ENCODE results near the gene GGN.
"Not testable (repeated sequence)": the region's sequence is repeated elsewhere in the genome, so short reads cannot be mapped to it uniquely, and the experiment has no call there.

The GGN gene

DNA sequence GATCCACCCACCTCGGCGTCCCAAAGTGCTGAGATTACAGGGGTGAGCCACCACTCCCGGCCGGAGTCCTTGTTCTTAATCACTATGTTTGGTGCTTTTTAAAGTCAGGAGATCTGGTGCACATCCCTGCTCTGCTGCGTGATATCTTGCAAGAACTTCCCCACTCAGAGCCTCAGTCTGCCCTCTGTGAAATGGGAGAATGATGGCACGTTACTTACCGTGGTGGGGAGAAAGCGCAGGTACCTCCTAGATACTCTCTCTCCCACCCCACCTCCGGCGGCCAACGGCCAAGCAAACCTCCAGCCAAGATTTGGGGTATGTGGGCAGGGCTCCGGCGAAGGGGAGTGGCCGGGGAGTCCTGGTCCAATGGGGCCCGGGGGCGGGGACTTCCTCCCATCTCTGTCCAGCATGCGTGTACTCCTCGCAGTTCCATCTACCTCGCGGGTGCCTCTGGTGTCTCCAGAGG, 45.5 kb upstream of the GGN start, which contains the start of gene RYR1:
RYR1 (plus strand) TSS at position 424 of the 466 bp plus-strand sequence. CDS start 139 bp downstream, outside the sequence.
- DNase-seq (ENCODE audit: low read depth in 1 of 2, low spot score in 1 of 2), result peak in 1 of 2 experiments; percentile 7
- Histone ChIP-seq H3K27me3 (ENCODE audit: insufficient read depth, poor library complexity, severe bottlenecking) (peaks cover 2% of the 10 kb centered on the region), H3K4me3 (replicated peaks; ENCODE audit: insufficient read depth, low read length) (no peak within 1 kb of the TSS), H3K27ac (replicated peaks) (no peak within 1 kb of the TSS)
- TF ChIP-seq GABPA (IDR thresholded peaks at IDR 0.05; ENCODE audit: low read depth), result no peak
- TF ChIP-seq POLR2AphosphoS5 (IDR thresholded peaks at IDR 0.05; ENCODE audit: low read depth), result no peak
- TF ChIP-seq, protein P1, sequence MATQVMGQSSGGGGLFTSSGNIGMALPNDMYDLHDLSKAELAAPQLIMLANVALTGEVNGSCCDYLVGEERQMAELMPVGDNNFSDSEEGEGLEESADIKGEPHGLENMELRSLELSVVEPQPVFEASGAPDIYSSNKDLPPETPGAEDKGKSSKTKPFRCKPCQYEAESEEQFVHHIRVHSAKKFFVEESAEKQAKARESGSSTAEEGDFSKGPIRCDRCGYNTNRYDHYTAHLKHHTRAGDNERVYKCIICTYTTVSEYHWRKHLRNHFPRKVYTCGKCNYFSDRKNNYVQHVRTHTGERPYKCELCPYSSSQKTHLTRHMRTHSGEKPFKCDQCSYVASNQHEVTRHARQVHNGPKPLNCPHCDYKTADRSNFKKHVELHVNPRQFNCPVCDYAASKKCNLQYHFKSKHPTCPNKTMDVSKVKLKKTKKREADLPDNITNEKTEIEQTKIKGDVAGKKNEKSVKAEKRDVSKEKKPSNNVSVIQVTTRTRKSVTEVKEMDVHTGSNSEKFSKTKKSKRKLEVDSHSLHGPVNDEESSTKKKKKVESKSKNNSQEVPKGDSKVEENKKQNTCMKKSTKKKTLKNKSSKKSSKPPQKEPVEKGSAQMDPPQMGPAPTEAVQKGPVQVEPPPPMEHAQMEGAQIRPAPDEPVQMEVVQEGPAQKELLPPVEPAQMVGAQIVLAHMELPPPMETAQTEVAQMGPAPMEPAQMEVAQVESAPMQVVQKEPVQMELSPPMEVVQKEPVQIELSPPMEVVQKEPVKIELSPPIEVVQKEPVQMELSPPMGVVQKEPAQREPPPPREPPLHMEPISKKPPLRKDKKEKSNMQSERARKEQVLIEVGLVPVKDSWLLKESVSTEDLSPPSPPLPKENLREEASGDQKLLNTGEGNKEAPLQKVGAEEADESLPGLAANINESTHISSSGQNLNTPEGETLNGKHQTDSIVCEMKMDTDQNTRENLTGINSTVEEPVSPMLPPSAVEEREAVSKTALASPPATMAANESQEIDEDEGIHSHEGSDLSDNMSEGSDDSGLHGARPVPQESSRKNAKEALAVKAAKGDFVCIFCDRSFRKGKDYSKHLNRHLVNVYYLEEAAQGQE (IDR thresholded peaks at IDR 0.05; ENCODE audit: insufficient replicate concordance, low read depth), result peak; percentile 60

DNA sequence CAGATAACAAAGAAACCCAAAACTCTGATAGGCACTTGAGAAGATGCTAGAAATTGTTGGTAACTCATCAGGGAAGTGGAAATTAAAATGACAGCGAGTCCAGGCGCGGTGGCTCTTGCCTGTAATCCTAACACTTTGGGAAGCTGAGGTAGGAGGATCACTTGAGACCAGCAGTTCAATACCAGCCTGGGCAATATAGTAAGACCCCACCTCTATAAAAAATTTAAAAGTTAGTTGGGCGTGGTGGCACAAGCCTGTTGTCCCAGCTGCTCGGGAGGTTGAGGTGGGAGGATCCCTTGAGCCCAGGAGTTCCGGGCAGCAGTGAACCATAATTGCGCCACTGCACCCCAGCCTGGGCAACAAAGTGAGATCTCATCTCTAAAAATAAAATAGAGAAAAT, 43.1 kb upstream of the GGN start:
- Histone ChIP-seq H3K27ac (replicated peaks) (no peak overlapping the region), H3K4me3 (replicated peaks; ENCODE audit: insufficient read depth, low read length) (no peak overlapping the region), H3K27me3 (ENCODE audit: insufficient read depth, poor library complexity, severe bottlenecking) (peaks cover 2% of the 10 kb centered on the region)
- TF ChIP-seq POLR2AphosphoS5 (IDR thresholded peaks at IDR 0.05; ENCODE audit: low read depth), result no peak
- no peak for TF ChIP-seq GABPA (IDR thresholded peaks at IDR 0.05; ENCODE audit: low read depth)
- TF ChIP-seq, protein P2, sequence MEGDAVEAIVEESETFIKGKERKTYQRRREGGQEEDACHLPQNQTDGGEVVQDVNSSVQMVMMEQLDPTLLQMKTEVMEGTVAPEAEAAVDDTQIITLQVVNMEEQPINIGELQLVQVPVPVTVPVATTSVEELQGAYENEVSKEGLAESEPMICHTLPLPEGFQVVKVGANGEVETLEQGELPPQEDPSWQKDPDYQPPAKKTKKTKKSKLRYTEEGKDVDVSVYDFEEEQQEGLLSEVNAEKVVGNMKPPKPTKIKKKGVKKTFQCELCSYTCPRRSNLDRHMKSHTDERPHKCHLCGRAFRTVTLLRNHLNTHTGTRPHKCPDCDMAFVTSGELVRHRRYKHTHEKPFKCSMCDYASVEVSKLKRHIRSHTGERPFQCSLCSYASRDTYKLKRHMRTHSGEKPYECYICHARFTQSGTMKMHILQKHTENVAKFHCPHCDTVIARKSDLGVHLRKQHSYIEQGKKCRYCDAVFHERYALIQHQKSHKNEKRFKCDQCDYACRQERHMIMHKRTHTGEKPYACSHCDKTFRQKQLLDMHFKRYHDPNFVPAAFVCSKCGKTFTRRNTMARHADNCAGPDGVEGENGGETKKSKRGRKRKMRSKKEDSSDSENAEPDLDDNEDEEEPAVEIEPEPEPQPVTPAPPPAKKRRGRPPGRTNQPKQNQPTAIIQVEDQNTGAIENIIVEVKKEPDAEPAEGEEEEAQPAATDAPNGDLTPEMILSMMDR (IDR thresholded peaks at IDR 0.05; ENCODE audit: insufficient read depth, low read length), result no peak
- TF ChIP-seq SPI1 (IDR thresholded peaks at IDR 0.05; ENCODE audit: borderline replicate concordance, low read depth), result no peak
- DNase-seq (ENCODE audit: low read depth in 1 of 2, low spot score in 1 of 2), result no peak

DNA sequence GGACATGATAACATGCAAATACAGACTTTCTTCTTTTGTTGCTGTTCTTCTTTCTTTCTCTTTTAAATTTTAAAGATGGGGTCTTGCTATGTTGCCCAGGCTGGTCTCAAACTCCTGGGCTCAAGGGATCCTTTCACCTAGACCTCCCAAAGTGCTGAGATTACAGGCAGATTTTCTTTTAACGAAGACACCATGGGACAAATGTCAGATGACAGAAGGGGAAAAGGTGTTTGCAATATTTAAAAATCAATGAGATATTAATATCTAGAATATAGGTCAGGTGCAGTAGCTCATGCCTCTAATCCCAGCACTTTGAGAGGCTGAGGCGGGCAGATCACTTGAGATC, 42.0 kb upstream of the GGN start:
- TF ChIP-seq SPI1 (IDR thresholded peaks at IDR 0.05; ENCODE audit: borderline replicate concordance, low read depth), result no peak
- TF ChIP-seq GABPA (IDR thresholded peaks at IDR 0.05; ENCODE audit: low read depth), result no peak
- no peak overlapping the region for H3K27ac ChIP-seq (replicated peaks)
- H3K27me3 ChIP-seq (ENCODE audit: insufficient read depth, poor library complexity, severe bottlenecking), result peaks cover 2% of the 10 kb centered on the region
- no peak overlapping the region for H3K4me3 ChIP-seq (replicated peaks; ENCODE audit: insufficient read depth, low read length)
- no peak for DNase-seq (ENCODE audit: low read depth in 1 of 2, low spot score in 1 of 2)

DNA sequence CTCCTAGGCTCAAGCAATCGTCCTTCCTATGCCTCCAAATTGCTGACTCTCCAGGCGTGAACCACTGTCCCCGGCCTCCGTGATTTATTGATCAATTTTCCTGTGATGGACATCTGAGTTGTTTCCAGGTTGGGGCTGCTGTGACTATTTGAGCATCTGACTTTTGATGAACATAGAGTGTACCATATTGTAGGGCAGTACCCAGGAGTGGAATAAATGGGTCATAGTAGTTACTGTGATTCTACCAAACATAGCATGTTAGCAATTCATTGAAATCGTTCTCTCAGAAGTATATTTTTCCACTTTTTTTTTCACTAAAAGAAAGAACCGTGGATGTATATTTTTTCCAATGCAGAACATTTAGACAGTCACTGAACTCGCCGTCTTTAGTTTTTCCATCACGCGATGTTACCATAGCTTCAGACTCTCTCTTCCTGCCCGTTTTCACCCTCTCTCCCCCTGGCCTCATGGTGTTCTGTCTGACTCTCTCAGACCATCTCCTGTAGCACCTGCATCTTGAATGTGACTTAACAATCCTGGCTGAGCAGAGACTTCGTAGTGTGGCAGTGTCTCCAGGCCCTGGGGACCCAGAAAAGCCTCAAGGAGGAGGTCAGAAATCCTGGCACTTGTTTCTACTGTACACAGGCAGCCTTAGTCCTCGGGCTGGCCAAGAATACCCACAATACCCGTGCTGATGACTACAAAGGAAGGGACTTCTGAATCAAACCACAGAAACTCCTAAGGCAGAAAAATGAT, 41.4 kb upstream of the GGN start:
- Histone ChIP-seq H3K4me3 (replicated peaks; ENCODE audit: insufficient read depth, low read length) (no peak overlapping the region), H3K27ac (replicated peaks) (no peak overlapping the region), H3K27me3 (ENCODE audit: insufficient read depth, poor library complexity, severe bottlenecking) (no peaks in the 10 kb centered on the region)
- TF ChIP-seq GABPA (IDR thresholded peaks at IDR 0.05; ENCODE audit: low read depth) (no peak), POLR2AphosphoS5 (IDR thresholded peaks at IDR 0.05; ENCODE audit: low read depth) (no peak), SPI1 (IDR thresholded peaks at IDR 0.05; ENCODE audit: borderline replicate concordance, low read depth) (no peak)
- TF ChIP-seq, protein P2 (IDR thresholded peaks at IDR 0.05; ENCODE audit: insufficient read depth, low read length), result no peak
- TF ChIP-seq, protein P1 (IDR thresholded peaks at IDR 0.05; ENCODE audit: insufficient replicate concordance, low read depth), result no peak
- no peak for DNase-seq (ENCODE audit: low read depth in 1 of 2, low spot score in 1 of 2)

DNA sequence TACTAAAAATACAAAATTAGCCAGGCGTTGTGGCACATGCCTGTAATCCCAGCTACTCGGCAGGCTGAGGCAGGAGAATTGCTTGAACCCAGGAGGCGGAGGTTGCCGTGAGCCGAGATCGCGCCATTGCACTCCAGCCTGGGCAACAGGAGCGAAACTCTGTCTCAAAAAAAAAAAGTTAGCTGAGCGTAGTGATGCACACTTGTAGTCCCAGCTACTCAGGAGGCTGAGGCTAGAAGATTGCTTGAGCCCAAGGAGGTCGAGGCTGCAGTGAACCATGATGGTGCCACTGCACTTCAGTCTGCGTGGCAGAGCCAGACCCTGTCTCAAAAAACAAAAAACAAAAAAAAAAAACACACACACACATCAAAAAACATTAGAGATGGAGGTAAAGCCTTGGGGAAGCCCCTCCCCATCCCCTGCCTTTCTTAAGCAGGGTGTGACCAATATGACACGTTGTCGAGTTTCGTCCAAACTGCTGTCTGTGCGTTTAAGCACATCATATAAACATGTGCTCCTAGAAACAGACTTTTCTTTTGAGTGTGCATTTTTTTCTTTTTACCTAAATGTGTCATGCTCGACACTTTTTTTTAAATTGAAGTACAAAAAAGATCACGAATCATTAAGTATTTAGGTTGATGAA, 39.3 kb upstream of the GGN start:
- H3K27me3 ChIP-seq (ENCODE audit: insufficient read depth, poor library complexity, severe bottlenecking); H3K4me3 ChIP-seq (replicated peaks; ENCODE audit: insufficient read depth, low read length); DNase-seq (ENCODE audit: low read depth in 1 of 2, low spot score in 1 of 2); H3K27ac ChIP-seq (replicated peaks): not testable (repeated sequence)
